DMS 273 (cell line): ENCODE results near the gene R3HDM2.

Source experiments
- DNase-seq: peaks from one replicate; lab custom pipeline; 2025; ENCODE audit not compliant: unreplicated experiment; lab: John Stamatoyannopoulos, UW

The R3HDM2 gene

DNA sequence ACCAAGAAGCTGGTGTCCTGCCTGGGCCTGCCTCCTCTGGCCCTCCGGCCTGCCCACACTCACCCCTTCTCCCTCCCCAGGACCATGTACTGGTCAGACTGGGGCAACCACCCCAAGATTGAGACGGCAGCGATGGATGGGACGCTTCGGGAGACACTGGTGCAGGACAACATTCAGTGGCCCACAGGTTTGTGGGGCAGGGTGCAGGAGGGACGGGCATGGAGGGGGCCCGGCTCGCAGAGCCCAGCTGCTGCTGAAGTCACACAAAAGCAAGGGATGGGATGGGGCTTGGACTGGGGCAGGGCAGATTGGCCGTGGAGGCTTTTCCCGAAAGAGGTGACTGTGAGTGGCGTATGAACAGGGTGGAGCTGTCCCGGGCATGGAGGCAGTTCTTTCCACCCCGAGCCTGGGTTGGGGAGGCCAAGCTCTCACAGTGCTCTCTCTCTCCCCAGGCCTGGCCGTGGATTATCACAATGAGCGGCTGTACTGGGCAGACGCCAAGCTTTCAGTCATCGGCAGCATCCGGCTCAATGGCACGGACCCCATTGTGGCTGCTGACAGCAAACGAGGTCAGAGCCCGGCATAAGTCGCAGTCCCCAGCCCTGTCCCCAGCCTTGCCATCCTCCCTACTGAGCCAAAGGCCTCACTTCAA is 222.1 kb downstream of the R3HDM2 start:
- DNase-seq = no peak

DNA sequence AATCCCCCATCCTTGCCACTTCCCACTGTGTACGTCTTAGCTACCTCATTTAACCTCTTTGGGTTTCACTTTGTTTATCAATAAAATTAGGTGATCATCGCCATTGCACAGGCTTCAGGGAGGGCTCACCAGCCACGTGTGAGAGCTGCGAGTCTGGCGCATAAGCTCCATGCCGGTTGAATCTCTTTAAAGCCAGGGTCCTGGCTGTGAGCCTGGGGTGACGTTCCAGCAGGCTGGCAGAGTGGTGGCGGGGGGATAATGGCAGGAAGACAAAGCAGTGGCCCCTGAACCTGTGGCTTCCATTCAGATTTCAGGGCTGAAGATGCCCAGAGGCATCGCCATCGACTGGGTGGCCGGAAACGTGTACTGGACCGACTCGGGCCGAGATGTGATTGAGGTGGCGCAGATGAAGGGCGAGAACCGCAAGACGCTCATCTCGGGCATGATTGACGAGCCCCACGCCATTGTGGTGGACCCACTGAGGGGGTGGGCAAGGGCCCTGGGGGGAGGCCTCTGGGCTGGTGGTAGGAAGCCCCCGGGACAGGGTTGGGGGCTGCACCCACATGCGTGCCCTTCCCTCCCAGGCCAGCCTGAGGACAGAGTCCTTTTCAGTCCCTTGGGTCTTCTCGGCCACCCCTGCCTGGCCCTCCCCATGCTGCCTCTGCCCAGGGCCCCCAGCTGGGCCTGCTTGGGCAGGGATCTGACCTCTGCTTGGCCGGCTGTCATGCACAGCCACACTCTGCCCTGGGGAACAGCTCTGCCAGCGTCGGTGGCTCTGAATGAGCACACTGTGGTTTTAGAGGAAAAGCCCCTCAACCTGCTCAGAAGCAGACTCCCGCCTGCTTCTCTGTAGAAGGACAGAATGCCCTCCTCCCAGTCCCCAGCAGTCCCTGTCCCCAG is 222.9 kb downstream of the R3HDM2 start:
- DNase-seq = no peak

GRCh38 chr12:57205931-57206330 is 224.9 kb downstream of the R3HDM2 start:
- DNase-seq = no peak

DNA sequence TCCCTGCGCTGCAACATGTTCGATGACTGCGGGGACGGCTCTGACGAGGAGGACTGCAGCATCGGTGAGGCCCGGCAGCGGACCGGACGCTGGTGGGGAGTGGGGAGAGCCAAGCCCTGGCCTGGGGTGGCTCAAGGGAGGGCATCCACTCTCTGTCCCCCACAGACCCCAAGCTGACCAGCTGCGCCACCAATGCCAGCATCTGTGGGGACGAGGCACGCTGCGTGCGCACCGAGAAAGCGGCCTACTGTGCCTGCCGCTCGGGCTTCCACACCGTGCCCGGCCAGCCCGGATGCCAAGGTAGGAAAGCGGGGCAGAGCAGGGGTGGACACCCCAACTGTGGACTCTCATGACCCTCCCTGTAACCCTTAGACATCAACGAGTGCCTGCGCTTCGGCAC is 225.7 kb downstream of the R3HDM2 start:
- no peak for DNase-seq

DNA sequence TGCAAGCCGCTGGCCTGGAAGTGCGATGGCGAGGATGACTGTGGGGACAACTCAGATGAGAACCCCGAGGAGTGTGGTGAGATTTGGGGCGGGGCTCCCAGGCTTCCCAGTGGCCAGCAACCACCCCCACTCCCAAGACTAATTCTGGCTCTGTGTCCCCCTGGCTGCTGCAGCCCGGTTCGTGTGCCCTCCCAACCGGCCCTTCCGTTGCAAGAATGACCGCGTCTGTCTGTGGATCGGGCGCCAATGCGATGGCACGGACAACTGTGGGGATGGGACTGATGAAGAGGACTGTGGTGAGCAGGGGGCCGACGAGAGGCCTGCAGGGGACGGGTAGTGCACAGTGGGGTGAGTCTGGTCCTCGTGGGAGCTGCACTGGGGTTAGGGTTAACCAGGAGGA is 226.4 kb downstream of the R3HDM2 start:
- DNase-seq = no peak

GRCh38 chr12:57203791-57204190 is 227.1 kb downstream of the R3HDM2 start:
- DNase-seq = no peak
